GM23338 (cell line): Measurements from ENCODE around the gene ASTN1.

Experiments
- CTCF ChIP-seq, 2 experiments: fragments of 200-600 bp in 1 of 2; sonication (generic) in 1 of 2; conservative IDR thresholded peaks; 2 replicates each; pipeline versions ENCODE4 v1.5.1 to v1.6.1; 2016 to 2017; ENCODE audit warnings: antibody characterized with exemption in 2 of 2, low read depth in 2 of 2, mild to moderate bottlenecking in 2 of 2, moderate library complexity in 1 of 2
- EZH2phosphoT487 ChIP-seq: fragments of 200-600 bp; sonication (generic); IDR thresholded peaks from one replicate; pipeline ENCODE4 v1.8.1; 2018; ENCODE audit warnings: antibody characterized with exemption; ENCODE audit not compliant: unreplicated experiment

DNA sequence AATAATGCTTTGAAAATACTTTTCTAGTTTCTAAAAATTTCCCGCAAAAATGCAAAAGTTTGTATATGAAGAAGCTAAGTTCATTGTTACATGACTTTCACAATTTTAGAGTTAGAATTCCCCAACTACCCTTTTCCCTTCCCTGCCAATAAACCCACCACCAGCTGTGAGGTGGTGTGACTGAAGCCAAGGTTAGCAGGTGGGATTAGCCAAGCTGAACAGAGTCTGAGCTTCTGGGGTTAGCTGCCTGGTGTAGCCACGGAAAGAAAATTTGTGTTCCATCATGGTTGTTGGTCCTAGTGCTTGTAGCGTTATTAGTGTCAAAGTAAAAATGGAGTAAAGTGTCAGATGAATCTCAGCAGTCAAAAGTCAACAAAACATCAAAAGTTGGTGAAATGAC, 110.9 kb downstream of the ASTN1 start:
- no peak for TF ChIP-seq EZH2phosphoT487
- no peak for TF ChIP-seq CTCF (conservative IDR thresholded peaks at IDR 0.05; ENCODE audit: low read depth in 2 of 2)
